ENCODE data around the gene ASB13. TPM values are rescaled to one million over a fixed set of nuclear protein-coding genes. Genes with fewer than 3 reads are reported as not detected.

Gene ASB13
- total and polyA plus RNA-seq, 2 of the 13 experiments (the other 11 are each of a cell fraction or from before 2014, with no cell fraction given) = 9.3 to 15.4 TPM

- peak; percentile 85; the same call in 1 of the 2 replicates for TF ChIP-seq ZNF512B (CRISPR knock-in tag; IDR thresholded peaks at IDR 0.05; ENCODE audit: borderline replicate concordance)
- 0 out of 2 replicates have a peak, but pooled peaks have one; percentile 25 for TF ChIP-seq KMT2B (CRISPR knock-in tag; IDR thresholded peaks at IDR 0.05)
- no peak for TF ChIP-seq ZNF782 (CRISPR knock-in tag; IDR thresholded peaks at IDR 0.05; ENCODE audit: borderline replicate concordance)
- TF ChIP-seq ZNF101 (CRISPR knock-in tag; IDR thresholded peaks at IDR 0.05; ENCODE audit: borderline replicate concordance, low read depth) = no peak
- TF ChIP-seq NFE2 (CRISPR knock-in tag; IDR thresholded peaks at IDR 0.05) = no peak
- TF ChIP-seq SP1 (IDR thresholded peaks at IDR 0.05) = no peak
- TF ChIP-seq SP1 (CRISPR knock-in tag; IDR thresholded peaks at IDR 0.05) = peak; percentile 6; the same call in 1 of the 2 replicates
- TF ChIP-seq BATF2 (CRISPR knock-in tag; IDR thresholded peaks at IDR 0.05) = 0 out of 2 replicates have a peak, but pooled peaks have one; percentile 19
- TF ChIP-seq ZNF318 (CRISPR knock-in tag; IDR thresholded peaks at IDR 0.05) = peak; percentile 50; the same call in 1 of the 2 replicates
- peak; percentile 78; the same call in 1 of the 2 replicates for TF ChIP-seq ZFP41 (CRISPR knock-in tag; IDR thresholded peaks at IDR 0.05; ENCODE audit: borderline replicate concordance)
- no peak for TF ChIP-seq THAP11 (CRISPR knock-in tag; IDR thresholded peaks at IDR 0.05)
- TF ChIP-seq ARID4A (CRISPR knock-in tag; IDR thresholded peaks at IDR 0.05; ENCODE audit: borderline replicate concordance) = no peak
Observed at GRCh38 chr10:5666841-5667630, 641 bp upstream of the ASB13 start (continued).
